Uterus (tissue), 4 donors: ENCODE results near the gene DIRAS1. TPM values are rescaled to one million over a fixed set of nuclear protein-coding genes. Genes with fewer than 3 reads are reported as not detected.

ENCODE experiments used
- DNase-seq, 2 donors: peaks; one replicate each; pipeline ENCODE4 v3.0.0-alpha.2; 2019 to 2020
- H3K27ac ChIP-seq, 2 donors: fragments of 200-600 bp; sonication (generic); 1 replicate in 1 of 2; 2 replicates in 1 of 2; pipeline ENCODE4 v1.5.1; 2016 to 2018
- H3K27me3 ChIP-seq, 2 donors: fragments of 200-600 bp; sonication (generic); one replicate each; pipeline ENCODE4 v1.5.1; 2018 to 2019; ENCODE audit warnings: control low read depth in 1 of 2
- H3K36me3 ChIP-seq, 2 donors: fragments of 200-600 bp; sonication (generic); one replicate each; pipeline ENCODE4 v1.5.1; 2019; ENCODE audit warnings: control low read depth in 1 of 2
- H3K4me1 ChIP-seq, 2 donors: fragments of 200-600 bp; sonication (generic); one replicate each; pipeline ENCODE4 v1.5.1; 2018 to 2019; ENCODE audit warnings: control low read depth in 1 of 2
- H3K4me3 ChIP-seq, 2 donors: fragments of 200-600 bp; sonication (generic); 1 replicate in 1 of 2; 2 replicates in 1 of 2; pipeline ENCODE4 v1.5.1; 2018 to 2019; ENCODE audit warnings: mild to moderate bottlenecking in 1 of 2
- H3K9me3 ChIP-seq, 2 donors: fragments of 200-600 bp; sonication (generic); one replicate each; pipeline ENCODE4 v1.5.1; 2019; ENCODE audit warnings: control low read depth in 1 of 2
- CTCF ChIP-seq, 4 experiments: fragments of 200-600 bp in 2 of 4; fragments of 450-650 bp in 2 of 4; sonication (generic) in 2 of 4; IDR thresholded peaks; one replicate each; pipeline ENCODE4 v1.5.1; 2016 to 2019; ENCODE audit warnings: antibody characterized with exemption in 4 of 4, mild to moderate bottlenecking in 2 of 4, moderate library complexity in 1 of 4
- POLR2A ChIP-seq, 2 donors: fragments of 450-650 bp; IDR thresholded peaks; one replicate each; pipeline ENCODE4 v1.6.1; 2016; ENCODE audit warnings: antibody characterized with exemption in 2 of 2, mild to moderate bottlenecking in 1 of 2, moderate library complexity in 1 of 2
- intact Hi-C: fragments of 100-400 bp; cut with DNase I; formaldehyde crosslinking; loops from one replicate; pipeline ENCODE4 v1.15.1; 2023; ENCODE audit warnings: low total_unique reads
- total RNA-seq, 4 donors: library from RNA; depleted of rRNA in 3 of 4; stranded (reverse); fragments of >200 nt in 3 of 4; gene quantifications; one replicate each; pipeline versions ENCODE4 v1.1.0 to v1.2.4, GENCODE V29; 2014 to 2023
- donor health status: DM: yes; HTN: yes; CAD: no.

Gene DIRAS1
- total RNA-seq, 4 donors from 2014 or later, result 1.0 to 34.1 (median 4.9) TPM

DNA sequence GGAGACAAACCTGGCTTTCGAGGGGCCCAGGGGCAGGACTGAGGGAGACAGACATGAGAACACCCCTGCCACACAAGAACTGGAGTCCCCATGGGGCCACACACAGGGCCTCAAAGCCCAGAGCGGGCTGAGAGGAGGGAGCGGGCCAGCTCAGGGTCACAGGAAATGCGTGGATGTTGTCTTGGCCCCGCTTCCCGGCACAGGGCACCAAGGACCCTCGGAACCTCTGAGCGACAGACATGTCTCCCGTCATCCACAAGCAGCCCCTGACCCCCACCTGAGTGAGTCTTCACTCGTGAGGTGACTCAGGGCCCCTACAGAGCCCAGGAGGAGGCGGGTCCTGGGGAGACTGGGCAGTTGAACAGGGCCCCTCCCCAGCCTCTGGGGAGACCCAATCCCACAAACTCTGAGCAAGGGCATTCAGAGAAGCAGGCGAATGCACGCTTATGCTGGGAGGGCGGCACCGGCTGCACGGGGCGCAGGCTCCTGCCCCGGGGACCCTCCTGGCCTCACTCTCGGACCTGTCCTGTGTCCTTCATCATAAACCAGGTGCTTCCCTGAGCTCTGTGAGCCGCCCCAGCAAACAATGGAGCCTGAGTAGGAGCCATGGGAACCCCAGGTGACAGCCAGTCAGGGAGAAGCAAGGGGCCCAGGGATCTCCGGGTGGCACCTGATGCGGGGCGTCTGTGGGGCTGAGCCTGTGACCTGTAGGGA, 41.8 kb upstream of the DIRAS1 start:
- H3K36me3 ChIP-seq, result no peaks in the 10 kb centered on the region
- no peak for DNase-seq
- no peak overlapping the region for H3K27ac ChIP-seq
- H3K9me3 ChIP-seq, result no peaks in the 10 kb centered on the region
- no peak for TF ChIP-seq POLR2A (IDR thresholded peaks at IDR 0.05)
- no peak for TF ChIP-seq CTCF (IDR thresholded peaks at IDR 0.05)
- intact Hi-C loops, result no loop called here
- no peak overlapping the region for H3K4me3 ChIP-seq
- no peaks in the 10 kb centered on the region for H3K4me1 ChIP-seq
- H3K27me3 ChIP-seq, result no peaks in the 10 kb centered on the region

GRCh38 chr19:2761876-2762782, 41.0 kb upstream of the DIRAS1 start:
- TF ChIP-seq CTCF (IDR thresholded peaks at IDR 0.05), result no peak
- no peak for TF ChIP-seq POLR2A (IDR thresholded peaks at IDR 0.05)
- no peaks in the 10 kb centered on the region for H3K9me3 ChIP-seq
- no peak for DNase-seq
- H3K4me3 ChIP-seq, result no peak overlapping the region
- H3K27me3 ChIP-seq, result no peaks in the 10 kb centered on the region
- no peaks in the 10 kb centered on the region for H3K4me1 ChIP-seq
- H3K36me3 ChIP-seq, result no peaks in the 10 kb centered on the region
- intact Hi-C loops, result no loop called here
- no peak overlapping the region for H3K27ac ChIP-seq

- intact Hi-C loops, result no loop called here
- no peak for DNase-seq
- TF ChIP-seq CTCF (IDR thresholded peaks at IDR 0.05), result no peak
- no peak for TF ChIP-seq POLR2A (IDR thresholded peaks at IDR 0.05)
- no peaks in the 10 kb centered on the region for H3K4me1 ChIP-seq
- H3K36me3 ChIP-seq, result no peaks in the 10 kb centered on the region
- H3K27ac ChIP-seq, result no peak overlapping the region
- no peak overlapping the region for H3K4me3 ChIP-seq
- no peaks in the 10 kb centered on the region for H3K27me3 ChIP-seq
- H3K9me3 ChIP-seq, result no peaks in the 10 kb centered on the region
These were observed 40.1 kb upstream of the DIRAS1 start for GRCh38 chr19:2761309-2761677.

GRCh38 chr19:2759965-2760364, 38.8 kb upstream of the DIRAS1 start:
- no peak for DNase-seq
- Histone ChIP-seq H3K27me3 (no peaks in the 10 kb centered on the region), H3K36me3 (no peaks in the 10 kb centered on the region), H3K9me3 (no peaks in the 10 kb centered on the region), H3K27ac (no peak overlapping the region), H3K4me1 (no peaks in the 10 kb centered on the region), H3K4me3 (no peak overlapping the region)
- no peak for TF ChIP-seq CTCF (IDR thresholded peaks at IDR 0.05)
- TF ChIP-seq POLR2A (IDR thresholded peaks at IDR 0.05), result no peak
- intact Hi-C loops, result loop anchor here (10.0 kb wide), 1 partner anchor 115 kb away; no protein-coding TSS in a partner anchor

- no peak overlapping the region for H3K27ac ChIP-seq
- H3K4me1 ChIP-seq, result no peaks in the 10 kb centered on the region
- no peaks in the 10 kb centered on the region for H3K36me3 ChIP-seq
- no peaks in the 10 kb centered on the region for H3K27me3 ChIP-seq
- TF ChIP-seq CTCF (IDR thresholded peaks at IDR 0.05), result no peak
- TF ChIP-seq POLR2A (IDR thresholded peaks at IDR 0.05), result no peak
- H3K4me3 ChIP-seq, result no peak overlapping the region
- H3K9me3 ChIP-seq, result no peaks in the 10 kb centered on the region
- intact Hi-C loops, result loop anchor here (10.0 kb wide), 1 partner anchor 115 kb away; no protein-coding TSS in a partner anchor
- DNase-seq, result no peak
These were observed 38.2 kb upstream of the DIRAS1 start for GRCh38 chr19:2759362-2759761.
